Measurements from ENCODE around the gene CDK14. TPM values are rescaled to one million over a fixed set of nuclear protein-coding genes. Genes with fewer than 3 reads are reported as not detected.
A peak's percentile ranks its signal among the peaks of the same experiment; 100 is the strongest.
"Not testable (repeated sequence)": the region's sequence is repeated elsewhere in the genome, so short reads cannot be mapped to it uniquely, and the experiment has no call there.

Gene CDK14
- total and polyA plus RNA-seq, 2 donors (not counting 1 experiment from before 2014, with no cell fraction given) = 42.1 to 167 TPM

GRCh38 chr7:90756366-90756765, 160.2 kb downstream of the CDK14 start:
- DNase-seq (no peak), ATAC-seq (ENCODE audit: low read depth) (no peak)
- Histone ChIP-seq H3K4me3 (ENCODE audit: control extremely low read depth in 1 of 5, extremely low read depth in 1 of 5, insufficient read depth in 1 of 5, low read depth in 2 of 5, low read length in 4 of 5) (no peak overlapping the region), H3K9me3 (ENCODE audit: control extremely low read depth in 1 of 3, control insufficient read depth in 2 of 3, insufficient read depth in 1 of 3, low read length in 2 of 3) (peaks cover 0 to 4% (median 2%) of the 10 kb centered on the region in 3 donors), H4K20me1 (ENCODE audit: control insufficient read depth, insufficient read depth, low read length, poor library complexity, severe bottlenecking) (no peaks in the 10 kb centered on the region), H3K4me2 (replicated peaks; ENCODE audit: low read depth, low read length, poor library complexity, severe bottlenecking) (peak overlapping the region; percentile 42), H3K27me3 (replicated peaks in 1 of 4; ENCODE audit: control extremely low read depth in 1 of 4, control insufficient read depth in 3 of 4, insufficient read depth in 4 of 4, low read length in 3 of 4) (no peaks in the 10 kb centered on the region), H3K9ac (ENCODE audit: low read length) (no peak overlapping the region), H3K4me1 (ENCODE audit: control insufficient read depth in 2 of 2, insufficient read depth in 2 of 2, low read length in 2 of 2) (peaks cover 53 to 64% of the 10 kb centered on the region in 2 donors), H3K27ac (ENCODE audit: low read length in 2 of 2) (no peak overlapping the region), H2AFZ (ENCODE audit: insufficient read depth, low read depth, low read length, poor library complexity, severe bottlenecking) (no peak overlapping the region), H3K79me2 (ENCODE audit: control insufficient read depth, insufficient read depth, low read length) (peaks cover 77% of the 10 kb centered on the region), H3K36me3 (replicated peaks in 1 of 2; ENCODE audit: control extremely low read depth in 1 of 2, control insufficient read depth in 1 of 2, extremely low read depth in 1 of 2, insufficient read depth in 2 of 2, low read length in 1 of 2) (peaks cover 1 to 3% of the 10 kb centered on the region in 2 experiments)
- CTCF ChIA-PET = interaction anchor here (0.7 kb wide), 1 partner anchor 41 kb away, joined by 8 read pairs; no protein-coding TSS in a partner anchor
- peak overlapping the region; percentile 56 for H3K4me3 Mint-ChIP-seq
- POLR2A ChIA-PET = no interaction called here
- peaks cover 90% of the 10 kb centered on the region for H3K4me1 Mint-ChIP-seq
- intact Hi-C loops (cut with micrococcal nuclease) = loop anchor here (1.0 kb wide), 1 partner anchor 8 kb away; no protein-coding TSS in a partner anchor
- no peak for TF ChIP-seq EZH2 (IDR thresholded peaks at IDR 0.05; ENCODE audit: borderline replicate concordance, insufficient read depth, low read depth, low read length, poor library complexity, severe bottlenecking)
- TF ChIP-seq, protein P1, sequence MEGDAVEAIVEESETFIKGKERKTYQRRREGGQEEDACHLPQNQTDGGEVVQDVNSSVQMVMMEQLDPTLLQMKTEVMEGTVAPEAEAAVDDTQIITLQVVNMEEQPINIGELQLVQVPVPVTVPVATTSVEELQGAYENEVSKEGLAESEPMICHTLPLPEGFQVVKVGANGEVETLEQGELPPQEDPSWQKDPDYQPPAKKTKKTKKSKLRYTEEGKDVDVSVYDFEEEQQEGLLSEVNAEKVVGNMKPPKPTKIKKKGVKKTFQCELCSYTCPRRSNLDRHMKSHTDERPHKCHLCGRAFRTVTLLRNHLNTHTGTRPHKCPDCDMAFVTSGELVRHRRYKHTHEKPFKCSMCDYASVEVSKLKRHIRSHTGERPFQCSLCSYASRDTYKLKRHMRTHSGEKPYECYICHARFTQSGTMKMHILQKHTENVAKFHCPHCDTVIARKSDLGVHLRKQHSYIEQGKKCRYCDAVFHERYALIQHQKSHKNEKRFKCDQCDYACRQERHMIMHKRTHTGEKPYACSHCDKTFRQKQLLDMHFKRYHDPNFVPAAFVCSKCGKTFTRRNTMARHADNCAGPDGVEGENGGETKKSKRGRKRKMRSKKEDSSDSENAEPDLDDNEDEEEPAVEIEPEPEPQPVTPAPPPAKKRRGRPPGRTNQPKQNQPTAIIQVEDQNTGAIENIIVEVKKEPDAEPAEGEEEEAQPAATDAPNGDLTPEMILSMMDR (IDR thresholded peaks at IDR 0.05) = no peak
- H3K27ac Mint-ChIP-seq = no peak overlapping the region
- WGBS (ENCODE audit: insufficient coverage) = no CpG with 5 or more reads among the region's 1 CpG
- peaks cover 4% of the 10 kb centered on the region for H3K9me3 Mint-ChIP-seq (ENCODE audit: insufficient read depth)
- no peaks in the 10 kb centered on the region for H3K27me3 Mint-ChIP-seq

GRCh38 chr7:90757565-90757950, 161.4 kb downstream of the CDK14 start:
- not testable (repeated sequence) for H3K9me3 ChIP-seq (ENCODE audit: control extremely low read depth in 1 of 3, control insufficient read depth in 2 of 3, insufficient read depth in 1 of 3, low read length in 2 of 3); H4K20me1 ChIP-seq (ENCODE audit: control insufficient read depth, insufficient read depth, low read length, poor library complexity, severe bottlenecking); H3K4me3 ChIP-seq (ENCODE audit: control extremely low read depth in 1 of 5, extremely low read depth in 1 of 5, insufficient read depth in 1 of 5, low read depth in 2 of 5, low read length in 4 of 5); H3K27me3 ChIP-seq (replicated peaks in 1 of 4; ENCODE audit: control extremely low read depth in 1 of 4, control insufficient read depth in 3 of 4, insufficient read depth in 4 of 4, low read length in 3 of 4); H3K9me3 Mint-ChIP-seq (ENCODE audit: insufficient read depth); H2AFZ ChIP-seq (ENCODE audit: insufficient read depth, low read depth, low read length, poor library complexity, severe bottlenecking); H3K27me3 Mint-ChIP-seq; H3K36me3 ChIP-seq (replicated peaks in 1 of 2; ENCODE audit: control extremely low read depth in 1 of 2, control insufficient read depth in 1 of 2, extremely low read depth in 1 of 2, insufficient read depth in 2 of 2, low read length in 1 of 2)
- Histone ChIP-seq H3K79me2 (ENCODE audit: control insufficient read depth, insufficient read depth, low read length) (peaks cover 74% of the 10 kb centered on the region), H3K27ac (ENCODE audit: low read length in 2 of 2) (peak overlapping the region in 1 of 2 donors; percentile 35), H3K4me1 (ENCODE audit: control insufficient read depth in 2 of 2, insufficient read depth in 2 of 2, low read length in 2 of 2) (peaks cover 53 to 58% of the 10 kb centered on the region in 2 donors), H3K9ac (ENCODE audit: low read length) (peak overlapping the region; percentile 4), H3K4me2 (replicated peaks; ENCODE audit: low read depth, low read length, poor library complexity, severe bottlenecking) (peak overlapping the region; percentile 42)
- WGBS (ENCODE audit: insufficient coverage) = 0% methylated on average over 4 of the region's 9 CpGs
- POLR2A ChIA-PET = interaction anchor here (1.0 kb wide), 1 partner anchor 23 kb away, joined by 4 read pairs; no protein-coding TSS in a partner anchor
- DNase-seq = peak; percentile 68
- Mint-ChIP-seq H3K4me3 (peak overlapping the region; percentile 56), H3K4me1 (peaks cover 88% of the 10 kb centered on the region), H3K27ac (peak overlapping the region; percentile 71)
- CTCF ChIA-PET = interaction anchor here (1.2 to 1.4 kb wide), 3 partner anchors 8 to 50 kb away, joined by 3 to 5 read pairs (median 5); no protein-coding TSS in a partner anchor
- ATAC-seq (ENCODE audit: low read depth) = peak; percentile 92
- intact Hi-C loops (cut with micrococcal nuclease) = loop anchor here (1.0 kb wide), 1 partner anchor 20 kb away; no protein-coding TSS in a partner anchor
